Hepatocyte (in vitro differentiated cells): Measurements from ENCODE around the gene RGS10. TPM values are rescaled to one million over a fixed set of nuclear protein-coding genes. Genes with fewer than 3 reads are reported as not detected.

ENCODE experiments used
- DNase-seq: peaks from one replicate; pipeline ENCODE4 v3.0.0-alpha.2; 2016; ENCODE audit warnings: low spot score
- H2AFZ ChIP-seq: fragments of 200-600 bp; sonication (generic); 2 replicates; pipeline ENCODE4 v1.6.0; 2016; ENCODE audit warnings: antibody characterized with exemption, mild to moderate bottlenecking
- H3K27ac ChIP-seq: fragments of 200-600 bp; sonication (generic); 2 replicates; pipeline ENCODE4 v1.5.1; 2016; ENCODE audit warnings: mild to moderate bottlenecking
- H3K27me3 ChIP-seq: fragments of 200-600 bp; sonication (generic); 2 replicates; pipeline ENCODE4 v1.6.1; 2016
- H3K36me3 ChIP-seq: fragments of 200-600 bp; sonication (generic); replicated peaks from 2 replicates; pipeline ENCODE4 v1.5.1; 2016; ENCODE audit warnings: low read depth; ENCODE audit not compliant: insufficient read depth
- H3K4me1 ChIP-seq: fragments of 200-600 bp; sonication (generic); 2 replicates; pipeline ENCODE4 v1.5.1; 2016; ENCODE audit warnings: mild to moderate bottlenecking, moderate library complexity; ENCODE audit not compliant: insufficient read depth
- H3K4me2 ChIP-seq: fragments of 200-600 bp; sonication (generic); 2 replicates; pipeline ENCODE4 v1.6.0; 2016
- H3K4me3 ChIP-seq: fragments of 200-600 bp; sonication (generic); 2 replicates; pipeline ENCODE4 v1.5.1; 2016; ENCODE audit warnings: mild to moderate bottlenecking
- H3K79me2 ChIP-seq: fragments of 200-600 bp; sonication (generic); 2 replicates; pipeline ENCODE4 v1.6.0; 2017; ENCODE audit warnings: mild to moderate bottlenecking
- H3K9me2 ChIP-seq: fragments of 200-600 bp; sonication (generic); replicated peaks from 2 replicates; pipeline ENCODE4 v1.6.0; 2017; ENCODE audit warnings: mild to moderate bottlenecking; ENCODE audit not compliant: insufficient read depth
- H3K9me3 ChIP-seq: fragments of 200-600 bp; sonication (generic); 2 replicates; pipeline ENCODE4 v1.5.1; 2016; ENCODE audit warnings: low read depth, mild to moderate bottlenecking
- H4K20me1 ChIP-seq: fragments of 200-600 bp; sonication (generic); 2 replicates; pipeline ENCODE4 v1.6.0; 2016; ENCODE audit warnings: mild to moderate bottlenecking; ENCODE audit not compliant: insufficient read depth, poor library complexity, severe bottlenecking
- EZH2 ChIP-seq: fragments of 200-600 bp; sonication (generic); IDR thresholded peaks from 2 replicates; pipeline ENCODE4 v1.6.1; 2016; ENCODE audit warnings: antibody characterized with exemption, mild to moderate bottlenecking, borderline replicate concordance
- EZH2phosphoT487 ChIP-seq: fragments of 200-600 bp; sonication (generic); IDR thresholded peaks from one replicate; pipeline ENCODE4 v1.6.1; 2018; ENCODE audit warnings: antibody characterized with exemption, mild to moderate bottlenecking, low read depth, moderate library complexity; ENCODE audit not compliant: unreplicated experiment, severe bottlenecking
- WGBS: methylation state at CpG from one replicate; pipeline ENCODE4 v1.1.6; 2016; ENCODE audit warnings: low lambda C conversion rate; ENCODE audit errors: missing lambda C conversion rate; 5-methylcytosine and 5-hydroxymethylcytosine counted together
- polyA plus RNA-seq: library from polyadenylated mRNA; unstranded; fragments of >200 nt; fragmentation: Nextera tagmentation; extraction: Ambion mirVana; gene quantifications from 2 replicates; pipeline ENCODE4 v1.2.1, GENCODE V29; 2016
- total RNA-seq: library from RNA; depleted of rRNA; stranded (reverse); fragments of >200 nt; gene quantifications from 2 replicates; pipeline ENCODE4 v1.2.3, GENCODE V29; 2014
- TF ChIP-seq, protein P1 (sequence below): fragments of 200-600 bp; sonication (generic); IDR thresholded peaks from 2 replicates; pipeline ENCODE4 v1.5.1; 2016; ENCODE audit warnings: antibody characterized with exemption, mild to moderate bottlenecking; ENCODE audit not compliant: poor library complexity

RGS10 gene
- total and polyA plus RNA-seq, 2 experiments from 2014 or later: 5.4 to 8.4 TPM

- Histone ChIP-seq H3K4me2 (no peak overlapping the region), H3K4me3 (no peak overlapping the region), H4K20me1 (no peaks in the 10 kb centered on the region), H3K4me1 (peaks cover 5% of the 10 kb centered on the region), H3K79me2 (no peaks in the 10 kb centered on the region), H3K9me2 (no peaks in the 10 kb centered on the region), H3K27me3 (no peaks in the 10 kb centered on the region), H3K36me3 (no peaks in the 10 kb centered on the region), H3K27ac (no peak overlapping the region), H2AFZ (no peak overlapping the region), H3K9me3 (no peaks in the 10 kb centered on the region)
- 82% methylated on average over 10 of the region's 10 CpGs for WGBS
- no peak for DNase-seq
- TF ChIP-seq, protein P1, sequence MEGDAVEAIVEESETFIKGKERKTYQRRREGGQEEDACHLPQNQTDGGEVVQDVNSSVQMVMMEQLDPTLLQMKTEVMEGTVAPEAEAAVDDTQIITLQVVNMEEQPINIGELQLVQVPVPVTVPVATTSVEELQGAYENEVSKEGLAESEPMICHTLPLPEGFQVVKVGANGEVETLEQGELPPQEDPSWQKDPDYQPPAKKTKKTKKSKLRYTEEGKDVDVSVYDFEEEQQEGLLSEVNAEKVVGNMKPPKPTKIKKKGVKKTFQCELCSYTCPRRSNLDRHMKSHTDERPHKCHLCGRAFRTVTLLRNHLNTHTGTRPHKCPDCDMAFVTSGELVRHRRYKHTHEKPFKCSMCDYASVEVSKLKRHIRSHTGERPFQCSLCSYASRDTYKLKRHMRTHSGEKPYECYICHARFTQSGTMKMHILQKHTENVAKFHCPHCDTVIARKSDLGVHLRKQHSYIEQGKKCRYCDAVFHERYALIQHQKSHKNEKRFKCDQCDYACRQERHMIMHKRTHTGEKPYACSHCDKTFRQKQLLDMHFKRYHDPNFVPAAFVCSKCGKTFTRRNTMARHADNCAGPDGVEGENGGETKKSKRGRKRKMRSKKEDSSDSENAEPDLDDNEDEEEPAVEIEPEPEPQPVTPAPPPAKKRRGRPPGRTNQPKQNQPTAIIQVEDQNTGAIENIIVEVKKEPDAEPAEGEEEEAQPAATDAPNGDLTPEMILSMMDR: no peak
- TF ChIP-seq EZH2 (no peak), EZH2phosphoT487 (no peak)
Measured at GRCh38 chr10:119515511-119516045, 26.9 kb downstream of the RGS10 start.

- H3K9me3 ChIP-seq: no peaks in the 10 kb centered on the region
- H3K79me2 ChIP-seq: no peaks in the 10 kb centered on the region
- no peak overlapping the region for H2AFZ ChIP-seq
- no peak overlapping the region for H3K4me2 ChIP-seq
- no peak overlapping the region for H3K27ac ChIP-seq
- no peaks in the 10 kb centered on the region for H4K20me1 ChIP-seq
- H3K27me3 ChIP-seq: no peaks in the 10 kb centered on the region
- H3K36me3 ChIP-seq: no peaks in the 10 kb centered on the region
- no peaks in the 10 kb centered on the region for H3K9me2 ChIP-seq
- H3K4me3 ChIP-seq: no peak overlapping the region
- H3K4me1 ChIP-seq: peaks cover 5% of the 10 kb centered on the region
- TF ChIP-seq EZH2: no peak
- TF ChIP-seq, protein P1: no peak
- no peak for TF ChIP-seq EZH2phosphoT487
- 95% methylated on average over 6 of the region's 6 CpGs for WGBS
- DNase-seq: no peak
Measured at GRCh38 chr10:119514819-119515218, 27.7 kb downstream of the RGS10 start.

- H3K4me3 ChIP-seq: no peak overlapping the region
- WGBS: 71% methylated on average over 19 of the region's 19 CpGs
- no peak overlapping the region for H2AFZ ChIP-seq
- H3K27me3 ChIP-seq: no peaks in the 10 kb centered on the region
- no peaks in the 10 kb centered on the region for H3K9me3 ChIP-seq
- no peaks in the 10 kb centered on the region for H3K79me2 ChIP-seq
- no peak overlapping the region for H3K27ac ChIP-seq
- H3K4me1 ChIP-seq: peaks cover 5% of the 10 kb centered on the region
- no peaks in the 10 kb centered on the region for H3K36me3 ChIP-seq
- DNase-seq: no peak
- no peak overlapping the region for H3K4me2 ChIP-seq
- no peaks in the 10 kb centered on the region for H3K9me2 ChIP-seq
- no peaks in the 10 kb centered on the region for H4K20me1 ChIP-seq
- TF ChIP-seq, protein P1: no peak
- TF ChIP-seq EZH2phosphoT487 (no peak), EZH2 (no peak)
Measured at GRCh38 chr10:119511828-119512515, 30.5 kb downstream of the RGS10 start.
